Measurements from ENCODE around the gene ZNF804A.

GRCh38 chr2:184624311-184624710, 26.0 kb downstream of the ZNF804A start:
- TF ChIP-seq, protein P1, sequence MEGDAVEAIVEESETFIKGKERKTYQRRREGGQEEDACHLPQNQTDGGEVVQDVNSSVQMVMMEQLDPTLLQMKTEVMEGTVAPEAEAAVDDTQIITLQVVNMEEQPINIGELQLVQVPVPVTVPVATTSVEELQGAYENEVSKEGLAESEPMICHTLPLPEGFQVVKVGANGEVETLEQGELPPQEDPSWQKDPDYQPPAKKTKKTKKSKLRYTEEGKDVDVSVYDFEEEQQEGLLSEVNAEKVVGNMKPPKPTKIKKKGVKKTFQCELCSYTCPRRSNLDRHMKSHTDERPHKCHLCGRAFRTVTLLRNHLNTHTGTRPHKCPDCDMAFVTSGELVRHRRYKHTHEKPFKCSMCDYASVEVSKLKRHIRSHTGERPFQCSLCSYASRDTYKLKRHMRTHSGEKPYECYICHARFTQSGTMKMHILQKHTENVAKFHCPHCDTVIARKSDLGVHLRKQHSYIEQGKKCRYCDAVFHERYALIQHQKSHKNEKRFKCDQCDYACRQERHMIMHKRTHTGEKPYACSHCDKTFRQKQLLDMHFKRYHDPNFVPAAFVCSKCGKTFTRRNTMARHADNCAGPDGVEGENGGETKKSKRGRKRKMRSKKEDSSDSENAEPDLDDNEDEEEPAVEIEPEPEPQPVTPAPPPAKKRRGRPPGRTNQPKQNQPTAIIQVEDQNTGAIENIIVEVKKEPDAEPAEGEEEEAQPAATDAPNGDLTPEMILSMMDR (IDR thresholded peaks at IDR 0.05; ENCODE audit: control extremely low read depth in 1 of 3, insufficient read depth in 1 of 3, low read depth in 1 of 3, low read length in 3 of 3), result no peak
- TF ChIP-seq POLR2A (IDR thresholded peaks at IDR 0.05; ENCODE audit: control extremely low read depth in 1 of 2, low read depth in 2 of 2, low read length in 2 of 2) (no peak), MAX (IDR thresholded peaks at IDR 0.05) (no peak), PHF8 (conservative IDR thresholded peaks at IDR 0.05; ENCODE audit: low read depth, low read length) (no peak), EZH2 (IDR thresholded peaks at IDR 0.05; ENCODE audit: low read depth, low read length, severe bottlenecking) (no peak)
- TF ChIP-seq, protein P2, sequence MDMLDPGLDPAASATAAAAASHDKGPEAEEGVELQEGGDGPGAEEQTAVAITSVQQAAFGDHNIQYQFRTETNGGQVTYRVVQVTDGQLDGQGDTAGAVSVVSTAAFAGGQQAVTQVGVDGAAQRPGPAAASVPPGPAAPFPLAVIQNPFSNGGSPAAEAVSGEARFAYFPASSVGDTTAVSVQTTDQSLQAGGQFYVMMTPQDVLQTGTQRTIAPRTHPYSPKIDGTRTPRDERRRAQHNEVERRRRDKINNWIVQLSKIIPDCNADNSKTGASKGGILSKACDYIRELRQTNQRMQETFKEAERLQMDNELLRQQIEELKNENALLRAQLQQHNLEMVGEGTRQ (IDR thresholded peaks at IDR 0.05; ENCODE audit: low read length), result no peak

All from H1 (cell line).